Measurements from ENCODE around the gene ADAM12. TPM values are rescaled to one million over a fixed set of nuclear protein-coding genes. Genes with fewer than 3 reads are reported as not detected.

ADAM12 gene
- total and polyA plus RNA-seq, 10 of the 15 experiments (the other 5 are each of a cell fraction or from before 2014, with no cell fraction given), result under 0.01 to 0.62 (median 0.04) TPM; not detected in 5

DNA sequence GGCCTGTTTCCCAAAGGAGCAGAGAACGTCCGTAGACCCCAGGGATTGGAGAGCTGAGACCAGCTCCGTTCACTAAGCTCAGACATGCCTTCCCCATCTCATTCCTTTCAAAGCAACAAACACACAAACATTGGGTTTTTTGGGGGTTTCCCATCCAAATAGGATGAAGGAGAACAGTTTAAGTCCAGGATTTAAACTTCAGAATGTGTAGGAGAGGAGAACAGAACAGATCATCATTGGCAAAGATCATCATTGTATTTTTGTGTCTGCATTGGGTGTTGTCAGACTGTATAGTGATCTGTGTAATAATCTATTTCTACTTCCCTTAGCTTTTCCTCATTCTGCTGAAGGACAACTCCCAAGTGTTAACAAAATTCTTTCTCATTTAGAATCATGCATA, 314.0 kb downstream of the ADAM12 start (continued):
- TF ChIP-seq CEBPZ (IDR thresholded peaks at IDR 0.05; ENCODE audit: low read depth, low read length) (no peak), USF1 (IDR thresholded peaks at IDR 0.05; ENCODE audit: borderline replicate concordance, extremely low read length, insufficient read depth, low read depth, low read length) (no peak), MYB (IDR thresholded peaks at IDR 0.05; ENCODE audit: borderline replicate concordance, low read depth, low read length) (no peak), TBL1XR1 (IDR thresholded peaks at IDR 0.05; ENCODE audit: low read depth, low read length) (no peak), PML (IDR thresholded peaks at IDR 0.05; ENCODE audit: low read length) (no peak), NFYA (IDR thresholded peaks at IDR 0.05; ENCODE audit: borderline replicate concordance, low read depth, low read length) (no peak), ATF7 (IDR thresholded peaks at IDR 0.05; ENCODE audit: low read depth) (no peak), ZBED1 (IDR thresholded peaks at IDR 0.05; ENCODE audit: borderline replicate concordance) (no peak), E4F1 (IDR thresholded peaks at IDR 0.05; ENCODE audit: borderline replicate concordance, partially characterized antibody) (no peak)

All from GM12878 (cell line).